Stimulated activated naive B cell treated with anti-CD40 and anti-IgM and Interleukin-4, amounts not matched to agents 10 μg/mL and 1 μg/mL and 100 μg/mL, for 72 hours (primary cell): ENCODE data around the gene CISD3.
"Not testable (repeated sequence)": the region's sequence is repeated elsewhere in the genome, so short reads cannot be mapped to it uniquely, and the experiment has no call there.

Source experiments
- ATAC-seq, 2 donors: fragments of 150-1000 bp; cut with Tn5 transposase; replicated peaks; 2 replicates each; pipeline ENCODE4 v1.10.0; 2021; ENCODE audit warnings: moderate library complexity in 1 of 2
- DNase-seq: peaks from one replicate; pipeline ENCODE4 v3.0.0; 2021
- H3K27ac Mint-ChIP-seq: one replicate; pipeline ENCODE4 v1.8.0; 2022; ENCODE audit warnings: mild to moderate bottlenecking, mixed read lengths
- H3K27me3 Mint-ChIP-seq, 2 donors: one replicate each; pipeline ENCODE4 v1.8.0; 2022; ENCODE audit warnings: mixed read lengths in 2 of 2
- H3K36me3 Mint-ChIP-seq, 2 donors: one replicate each; pipeline ENCODE4 v1.8.0; 2022; ENCODE audit warnings: mixed read lengths in 2 of 2, mild to moderate bottlenecking in 1 of 2
- H3K4me1 Mint-ChIP-seq, 2 donors: one replicate each; pipeline ENCODE4 v1.8.0; 2022; ENCODE audit warnings: mixed read lengths in 2 of 2, mild to moderate bottlenecking in 1 of 2
- H3K4me3 Mint-ChIP-seq, 2 donors: one replicate each; pipeline ENCODE4 v1.8.0; 2022; ENCODE audit warnings: mild to moderate bottlenecking in 2 of 2, mixed read lengths in 2 of 2, moderate library complexity in 1 of 2
- H3K9me3 Mint-ChIP-seq, 2 donors: one replicate each; pipeline ENCODE4 v1.8.0; 2022; ENCODE audit warnings: mixed read lengths in 2 of 2, mild to moderate bottlenecking in 1 of 2

The CISD3 gene

DNA sequence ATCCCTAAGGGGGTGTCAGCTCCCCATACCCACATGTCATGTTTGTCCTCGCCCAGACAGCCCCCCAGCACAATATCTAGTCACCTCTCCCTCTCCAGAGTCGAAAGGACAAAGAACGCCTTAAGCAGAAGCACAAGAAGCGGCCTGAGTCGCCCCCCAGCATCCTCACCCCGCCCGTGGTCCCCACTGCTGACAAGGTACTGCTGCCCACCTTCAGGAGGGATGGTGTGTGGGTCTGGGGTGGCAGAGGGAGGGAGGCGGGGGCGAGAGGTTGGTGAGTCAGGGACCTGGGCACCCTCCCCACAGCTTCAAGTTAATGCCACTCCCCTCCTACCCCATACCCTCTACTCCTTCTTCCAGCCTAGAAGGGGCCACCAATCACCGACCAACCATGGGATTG lies 17.5 kb upstream of the CISD3 start:
- ATAC-seq (no peak), DNase-seq (no peak)
- Mint-ChIP-seq H3K27ac (peak overlapping the region; percentile 60), H3K36me3 (peaks cover 53 to 77% of the 10 kb centered on the region in 2 donors), H3K9me3 (no peaks in the 10 kb centered on the region), H3K4me3 (no peak overlapping the region), H3K4me1 (peaks cover 50 to 68% of the 10 kb centered on the region in 2 donors), H3K27me3 (no peaks in the 10 kb centered on the region)

DNA sequence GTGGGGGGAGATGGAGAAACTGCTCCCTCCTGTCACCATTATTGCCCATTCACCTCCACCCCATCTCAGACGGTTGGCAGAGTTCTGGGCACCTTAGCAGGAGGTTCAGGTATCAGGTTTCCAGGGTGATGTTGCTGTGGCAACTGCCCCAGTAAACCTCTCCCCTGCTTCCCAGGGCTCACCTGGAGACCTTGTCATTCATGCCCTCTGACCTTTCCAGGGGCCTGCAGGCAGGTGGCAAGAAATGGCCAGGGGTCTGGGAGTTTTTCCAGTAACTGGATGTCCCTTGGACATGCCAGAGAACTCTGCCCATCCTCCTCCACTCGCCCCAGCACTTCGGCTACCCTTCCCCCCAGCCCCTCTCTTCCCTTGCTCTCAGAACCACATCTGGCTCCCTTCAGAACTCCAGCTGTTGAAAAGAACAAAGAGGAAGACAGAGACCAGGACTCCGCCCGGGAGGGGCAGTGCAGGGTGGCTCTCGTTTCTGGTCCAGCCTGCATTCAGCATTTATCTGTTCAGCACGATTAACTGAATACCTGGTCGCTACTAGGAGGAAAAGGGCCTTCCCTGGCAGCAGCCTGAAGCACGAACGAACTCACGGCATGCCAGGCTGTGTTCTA lies 16.6 kb upstream of the CISD3 start:
- DNase-seq: no peak
- peaks cover 60 to 83% of the 10 kb centered on the region in 2 donors for H3K36me3 Mint-ChIP-seq
- H3K4me1 Mint-ChIP-seq: peaks cover 45 to 67% of the 10 kb centered on the region in 2 donors
- peak overlapping the region; percentile 65 for H3K27ac Mint-ChIP-seq
- no peak overlapping the region for H3K4me3 Mint-ChIP-seq
- ATAC-seq: no peak
- H3K9me3 Mint-ChIP-seq: no peaks in the 10 kb centered on the region
- no peaks in the 10 kb centered on the region for H3K27me3 Mint-ChIP-seq

DNA sequence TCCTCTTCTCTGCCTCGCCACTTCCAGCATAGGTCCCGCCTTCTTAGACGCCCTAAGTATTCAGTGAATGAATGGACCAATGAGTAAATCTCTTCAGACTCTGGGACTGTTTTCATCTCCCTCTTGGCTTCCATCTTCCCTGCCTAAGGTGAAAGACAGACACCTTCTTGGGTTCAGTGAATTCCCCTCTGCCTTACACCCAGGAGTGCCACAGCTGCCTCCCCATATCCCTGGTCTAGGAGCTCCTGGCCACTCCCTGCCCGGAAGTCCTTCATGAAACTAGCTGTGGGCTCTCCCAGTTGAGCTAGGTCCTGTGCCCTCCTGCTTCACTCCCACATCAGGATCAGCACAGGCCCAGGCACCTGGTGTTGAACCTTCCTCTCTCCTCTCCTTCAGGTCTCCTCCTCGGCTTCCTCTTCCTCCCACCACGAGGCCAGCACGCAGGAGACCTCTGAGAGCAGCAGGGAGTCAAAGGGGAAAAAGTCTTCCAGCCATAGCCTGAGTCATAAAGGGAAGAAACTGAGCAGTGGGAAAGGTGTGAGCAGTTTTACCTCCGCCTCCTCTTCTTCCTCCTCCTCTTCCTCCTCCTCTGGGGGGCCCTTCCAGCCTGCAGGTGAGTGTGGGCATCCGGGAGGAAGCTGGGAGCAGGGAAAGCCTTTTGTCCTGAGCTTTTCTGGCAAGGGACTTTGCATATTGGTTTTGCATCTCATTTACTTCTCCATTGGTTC lies 14.8 kb upstream of the CISD3 start:
- peaks cover 58 to 83% of the 10 kb centered on the region in 2 donors for H3K36me3 Mint-ChIP-seq
- DNase-seq (no peak), ATAC-seq (peak in 1 of 2 donors; percentile 7)
- H3K9me3 Mint-ChIP-seq: no peaks in the 10 kb centered on the region
- no peaks in the 10 kb centered on the region for H3K27me3 Mint-ChIP-seq
- H3K4me1 Mint-ChIP-seq: peaks cover 36 to 55% of the 10 kb centered on the region in 2 donors
- H3K4me3 Mint-ChIP-seq: peak overlapping the region; percentile 10 to 49
- peak overlapping the region; percentile 95 for H3K27ac Mint-ChIP-seq

DNA sequence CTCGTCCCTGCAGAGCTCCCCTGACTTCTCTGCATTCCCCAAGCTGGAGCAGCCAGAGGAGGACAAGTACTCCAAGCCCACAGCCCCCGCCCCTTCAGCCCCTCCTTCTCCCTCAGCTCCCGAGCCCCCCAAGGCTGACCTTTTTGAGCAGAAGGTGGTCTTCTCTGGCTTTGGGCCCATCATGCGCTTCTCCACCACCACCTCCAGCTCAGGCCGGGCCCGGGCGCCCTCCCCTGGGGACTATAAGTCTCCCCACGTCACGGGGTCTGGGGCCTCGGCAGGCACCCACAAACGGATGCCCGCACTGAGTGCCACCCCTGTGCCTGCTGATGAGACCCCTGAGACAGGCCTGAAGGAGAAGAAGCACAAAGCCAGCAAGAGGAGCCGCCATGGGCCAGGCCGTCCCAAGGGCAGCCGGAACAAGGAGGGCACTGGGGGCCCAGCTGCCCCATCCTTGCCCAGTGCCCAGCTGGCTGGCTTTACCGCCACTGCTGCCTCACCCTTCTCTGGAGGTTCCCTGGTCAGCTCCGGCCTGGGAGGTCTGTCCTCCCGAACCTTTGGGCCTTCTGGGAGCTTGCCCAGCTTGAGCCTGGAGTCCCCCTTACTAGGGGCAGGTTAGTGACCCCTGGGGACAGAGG lies 13.7 kb upstream of the CISD3 start:
- peak overlapping the region; percentile 69 for H3K27ac Mint-ChIP-seq

DNA sequence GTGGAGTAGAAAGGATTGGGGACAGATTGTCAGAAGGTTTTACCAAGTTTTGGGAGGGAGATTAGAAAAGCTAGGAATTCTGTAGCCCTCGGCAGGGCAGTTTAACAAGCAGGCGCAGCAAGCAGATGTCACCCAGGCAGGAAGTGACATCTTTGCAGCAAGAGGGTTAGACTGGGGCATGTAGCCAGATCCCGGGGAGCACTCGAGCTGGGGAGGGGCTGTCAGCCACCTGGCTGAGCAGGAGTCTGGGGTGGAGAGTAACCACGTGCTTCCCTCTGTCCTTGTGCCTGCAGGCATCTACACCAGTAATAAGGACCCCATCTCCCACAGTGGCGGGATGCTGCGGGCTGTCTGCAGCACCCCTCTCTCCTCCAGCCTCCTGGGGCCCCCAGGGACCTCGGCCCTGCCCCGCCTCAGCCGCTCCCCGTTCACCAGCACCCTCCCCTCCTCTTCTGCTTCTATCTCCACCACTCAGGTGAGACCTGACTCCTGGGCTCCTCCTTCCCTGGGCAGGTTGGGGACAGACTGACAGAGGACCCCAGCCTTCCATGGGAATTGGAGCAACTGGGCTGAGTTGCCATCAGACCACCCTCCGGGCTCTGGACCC lies 12.9 kb upstream of the CISD3 start:
- DNase-seq: no peak
- no peak for ATAC-seq
- peak overlapping the region; percentile 69 for H3K27ac Mint-ChIP-seq
- H3K9me3 Mint-ChIP-seq: no peaks in the 10 kb centered on the region
- no peak overlapping the region for H3K4me3 Mint-ChIP-seq
- H3K27me3 Mint-ChIP-seq: no peaks in the 10 kb centered on the region
- peaks cover 23 to 47% of the 10 kb centered on the region in 2 donors for H3K4me1 Mint-ChIP-seq
- peaks cover 56 to 71% of the 10 kb centered on the region in 2 donors for H3K36me3 Mint-ChIP-seq

More for the DNA sequence above, 13.7 kb upstream of the CISD3 start:
- Mint-ChIP-seq H3K4me1 (peaks cover 25 to 50% of the 10 kb centered on the region in 2 donors), H3K9me3 (no peaks in the 10 kb centered on the region), H3K27me3 (no peaks in the 10 kb centered on the region), H3K36me3 (peaks cover 55 to 76% of the 10 kb centered on the region in 2 donors), H3K4me3 (no peak overlapping the region)
- ATAC-seq (no peak), DNase-seq (no peak)

DNA sequence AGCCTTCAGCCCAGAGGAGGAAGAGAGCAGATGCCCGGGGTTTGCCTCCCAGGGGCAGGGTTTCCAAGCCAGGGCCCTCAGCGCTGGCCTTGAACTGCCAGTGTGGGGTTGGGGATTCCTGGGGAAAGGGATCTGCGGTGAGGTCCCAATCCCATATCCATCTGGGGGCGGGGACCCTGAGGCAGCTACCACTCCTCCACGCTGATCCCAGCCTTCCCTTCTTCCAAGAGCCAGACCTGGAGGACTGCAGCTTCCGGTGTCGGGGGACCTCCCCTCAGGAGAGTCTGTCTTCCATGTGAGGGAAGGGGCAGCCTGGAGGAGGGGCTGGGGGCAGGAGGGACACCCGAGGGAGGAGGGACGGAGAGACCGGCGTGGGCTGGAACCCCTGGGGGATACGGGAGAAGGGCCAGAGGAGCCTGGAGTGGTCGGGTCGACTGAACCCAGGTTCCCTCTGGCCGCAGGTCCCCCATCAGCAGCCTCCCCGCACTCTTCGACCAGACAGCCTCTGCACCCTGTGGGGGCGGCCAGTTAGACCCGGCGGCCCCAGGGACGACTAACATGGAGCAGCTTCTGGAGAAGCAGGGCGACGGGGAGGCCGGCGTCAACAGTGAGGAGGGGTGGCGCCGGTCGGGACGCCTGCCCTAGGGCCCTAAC lies 10.7 kb upstream of the CISD3 start:
- Mint-ChIP-seq H3K27ac (peak overlapping the region; percentile 34), H3K36me3 (peaks cover 60 to 66% of the 10 kb centered on the region in 2 donors), H3K9me3 (no peaks in the 10 kb centered on the region)

DNA sequence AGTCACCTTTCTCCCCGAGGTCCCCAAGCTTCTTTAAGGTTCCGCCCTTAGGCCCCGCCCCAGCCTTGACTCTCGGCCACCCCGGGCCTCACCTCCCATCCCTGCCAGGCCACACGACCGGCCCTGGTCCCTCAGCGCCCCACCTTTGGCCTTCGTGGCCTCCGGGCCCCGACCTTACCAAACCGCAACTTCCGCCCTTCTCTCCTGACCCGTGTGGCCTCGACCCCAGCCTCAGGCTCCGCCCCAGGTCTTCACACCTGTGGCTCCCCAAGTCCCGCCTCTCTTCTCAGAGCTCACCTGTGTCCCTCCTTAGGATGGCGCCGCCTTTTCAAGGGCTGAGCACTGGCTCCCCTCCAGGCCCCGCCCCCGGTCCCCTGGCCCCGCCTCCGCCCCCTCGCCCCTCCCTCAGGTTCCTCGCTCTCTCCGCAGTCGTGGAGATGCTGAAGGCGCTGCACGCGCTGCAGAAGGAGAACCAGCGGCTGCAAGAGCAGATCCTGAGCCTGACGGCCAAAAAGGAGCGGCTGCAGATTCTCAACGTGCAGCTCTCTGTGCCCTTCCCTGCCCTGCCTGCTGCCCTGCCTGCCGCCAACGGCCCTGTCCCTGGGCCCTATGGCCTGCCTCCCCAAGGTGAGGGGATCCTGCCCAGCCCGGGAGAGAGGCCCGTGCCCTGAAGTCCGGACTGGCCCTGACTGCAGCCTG lies 10.0 kb upstream of the CISD3 start:
- no peaks in the 10 kb centered on the region for H3K27me3 Mint-ChIP-seq
- ATAC-seq (no peak), DNase-seq (no peak)
- no peak overlapping the region for H3K4me3 Mint-ChIP-seq
- peaks cover 18 to 51% of the 10 kb centered on the region in 2 donors for H3K4me1 Mint-ChIP-seq
- no peak overlapping the region for H3K27ac Mint-ChIP-seq
- H3K9me3 Mint-ChIP-seq: no peaks in the 10 kb centered on the region
- H3K36me3 Mint-ChIP-seq: peaks cover 59 to 64% of the 10 kb centered on the region in 2 donors

More for the DNA sequence above, 10.7 kb upstream of the CISD3 start:
- H3K4me3 Mint-ChIP-seq: no peak overlapping the region
- DNase-seq (no peak), ATAC-seq (no peak)
- H3K4me1 Mint-ChIP-seq: peaks cover 21 to 54% of the 10 kb centered on the region in 2 donors
- no peaks in the 10 kb centered on the region for H3K27me3 Mint-ChIP-seq

DNA sequence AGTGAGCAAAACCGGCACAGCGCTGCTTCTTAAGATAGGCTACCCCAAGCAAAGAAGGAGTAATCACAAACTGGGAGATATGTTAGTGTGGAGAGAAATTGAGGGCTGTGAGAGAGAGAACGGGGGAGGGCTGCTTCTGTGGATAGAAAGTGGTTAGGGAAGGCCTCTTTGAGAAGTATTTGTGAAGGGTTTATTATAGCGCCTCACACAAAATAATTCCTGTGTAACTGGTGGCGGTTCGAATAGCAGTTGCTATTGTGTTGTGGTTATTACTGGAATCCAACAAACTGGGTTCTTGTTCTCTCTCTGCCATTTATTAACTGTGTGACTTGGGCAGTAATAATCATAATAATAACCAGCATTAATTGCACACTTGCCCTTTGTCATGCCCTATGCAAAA lies 9.2 kb upstream of the CISD3 start:
- no peaks in the 10 kb centered on the region for H3K9me3 Mint-ChIP-seq
- no peaks in the 10 kb centered on the region for H3K27me3 Mint-ChIP-seq
- DNase-seq: no peak
- peaks cover 14 to 51% of the 10 kb centered on the region in 2 donors for H3K4me1 Mint-ChIP-seq
- H3K36me3 Mint-ChIP-seq: peaks cover 57 to 62% of the 10 kb centered on the region in 2 donors
- no peak for ATAC-seq
- H3K27ac Mint-ChIP-seq: peak overlapping the region; percentile 27
- no peak overlapping the region for H3K4me3 Mint-ChIP-seq

DNA sequence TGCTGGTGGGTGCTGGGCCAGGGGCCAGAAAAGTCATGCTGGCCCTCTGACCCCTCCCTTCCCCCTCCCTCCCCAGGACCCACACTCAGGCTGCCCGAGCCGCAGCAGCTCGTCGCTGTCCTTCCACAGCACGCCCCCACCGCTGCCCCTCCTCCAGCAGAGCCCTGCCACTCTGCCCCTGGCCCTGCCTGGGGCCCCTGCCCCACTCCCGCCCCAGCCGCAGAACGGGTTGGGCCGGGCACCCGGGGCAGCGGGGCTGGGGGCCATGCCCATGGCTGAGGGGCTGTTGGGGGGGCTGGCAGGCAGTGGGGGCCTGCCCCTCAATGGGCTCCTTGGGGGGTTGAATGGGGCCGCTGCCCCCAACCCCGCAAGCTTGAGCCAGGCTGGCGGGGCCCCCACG lies 8.3 kb upstream of the CISD3 start:
- DNase-seq (no peak), ATAC-seq (no peak)
- Mint-ChIP-seq H3K4me3 (no peak overlapping the region), H3K27ac (no peak overlapping the region), H3K27me3 (no peaks in the 10 kb centered on the region), H3K4me1 (peaks cover 16 to 57% of the 10 kb centered on the region in 2 donors), H3K9me3 (no peaks in the 10 kb centered on the region), H3K36me3 (peaks cover 56% of the 10 kb centered on the region in 2 donors)

DNA sequence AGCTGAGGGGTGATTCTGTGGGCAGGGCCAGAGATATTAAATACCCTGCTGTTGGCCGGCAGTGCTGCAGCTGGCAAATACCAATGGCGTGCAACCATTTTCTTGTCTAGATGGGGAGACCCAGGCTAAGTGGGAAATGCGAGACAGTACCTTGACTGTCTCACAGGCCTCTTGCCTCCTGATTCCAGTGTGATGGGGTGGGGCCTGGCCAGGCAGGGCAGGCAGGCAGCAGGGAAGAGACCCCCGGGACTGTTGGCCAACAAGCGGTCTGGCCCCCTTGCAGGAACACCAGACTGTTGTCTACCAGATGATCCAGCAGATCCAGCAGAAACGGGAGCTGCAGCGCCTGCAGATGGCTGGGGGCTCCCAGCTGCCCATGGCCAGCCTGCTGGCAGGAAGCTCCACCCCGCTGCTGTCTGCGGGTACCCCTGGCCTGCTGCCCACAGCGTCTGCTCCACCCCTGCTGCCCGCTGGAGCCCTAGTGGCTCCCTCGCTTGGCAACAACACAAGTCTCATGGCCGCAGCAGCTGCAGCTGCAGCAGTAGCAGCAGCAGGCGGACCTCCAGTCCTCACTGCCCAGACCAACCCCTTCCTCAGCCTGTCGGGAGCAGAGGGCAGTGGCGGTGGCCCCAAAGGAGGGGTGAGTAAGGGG lies 5.7 kb upstream of the CISD3 start:
- Mint-ChIP-seq H3K4me1 (peaks cover 33 to 72% of the 10 kb centered on the region in 2 donors), H3K27ac (no peak overlapping the region), H3K4me3 (no peak overlapping the region), H3K9me3 (peaks cover 2 to 7% of the 10 kb centered on the region in 2 donors), H3K27me3 (no peaks in the 10 kb centered on the region), H3K36me3 (peaks cover 43 to 47% of the 10 kb centered on the region in 2 donors)
- ATAC-seq: no peak
- no peak for DNase-seq

DNA sequence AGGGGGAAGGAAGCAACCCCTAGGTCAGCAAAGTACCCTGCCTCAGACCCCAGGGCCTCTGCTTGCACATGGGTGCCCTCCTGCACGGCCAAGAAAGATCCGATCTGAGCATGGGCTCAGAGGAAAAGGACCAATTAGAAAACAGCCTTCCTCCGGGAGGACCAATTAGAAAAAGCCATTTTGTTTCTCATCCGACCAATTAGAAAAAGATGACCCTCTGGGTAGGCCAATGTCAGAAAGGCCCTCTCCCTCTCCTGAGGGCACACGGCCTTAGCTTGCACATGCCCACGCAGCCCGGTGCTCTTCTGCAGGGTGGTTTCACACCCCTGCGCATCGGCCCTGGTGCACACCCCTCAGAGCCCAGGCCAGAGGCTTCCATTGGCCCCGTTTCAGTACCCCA lies 5.1 kb upstream of the CISD3 start:
- no peaks in the 10 kb centered on the region for H3K27me3 Mint-ChIP-seq
- ATAC-seq (no peak), DNase-seq (no peak)
- H3K27ac Mint-ChIP-seq: no peak overlapping the region
- peak overlapping the region in 1 of 2 donors; percentile 19 for H3K4me3 Mint-ChIP-seq
- H3K36me3 Mint-ChIP-seq: peaks cover 40 to 43% of the 10 kb centered on the region in 2 donors
- peaks cover 32 to 71% of the 10 kb centered on the region in 2 donors for H3K4me1 Mint-ChIP-seq
- H3K9me3 Mint-ChIP-seq: peaks cover 2 to 7% of the 10 kb centered on the region in 2 donors

DNA sequence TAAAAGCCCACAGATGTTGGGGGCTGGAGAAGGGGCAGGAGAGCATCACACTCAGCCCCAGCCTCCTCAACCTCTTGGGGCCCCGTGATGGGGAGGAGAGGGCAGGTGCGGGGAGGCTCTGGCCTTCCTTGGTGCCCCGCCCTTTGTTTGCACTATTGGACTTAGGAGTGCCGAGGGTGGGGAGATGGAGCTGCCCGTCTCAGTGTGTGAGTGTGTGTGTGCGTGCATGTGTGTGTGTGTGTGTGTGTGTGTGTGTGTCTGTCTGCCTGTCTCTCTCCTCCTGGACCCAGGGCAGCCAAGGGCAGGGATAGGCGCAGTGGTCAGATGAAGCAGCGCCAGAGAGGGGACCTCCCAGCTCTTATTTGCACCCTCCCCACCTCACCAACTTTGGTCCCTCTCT lies 4.0 kb upstream of the CISD3 start:
- H3K4me1 Mint-ChIP-seq: peaks cover 36 to 68% of the 10 kb centered on the region in 2 donors
- not testable (repeated sequence) for H3K4me3 Mint-ChIP-seq, H3K27ac Mint-ChIP-seq, DNase-seq, H3K9me3 Mint-ChIP-seq, H3K27me3 Mint-ChIP-seq, ATAC-seq
- peaks cover 38% of the 10 kb centered on the region in 2 donors for H3K36me3 Mint-ChIP-seq

DNA sequence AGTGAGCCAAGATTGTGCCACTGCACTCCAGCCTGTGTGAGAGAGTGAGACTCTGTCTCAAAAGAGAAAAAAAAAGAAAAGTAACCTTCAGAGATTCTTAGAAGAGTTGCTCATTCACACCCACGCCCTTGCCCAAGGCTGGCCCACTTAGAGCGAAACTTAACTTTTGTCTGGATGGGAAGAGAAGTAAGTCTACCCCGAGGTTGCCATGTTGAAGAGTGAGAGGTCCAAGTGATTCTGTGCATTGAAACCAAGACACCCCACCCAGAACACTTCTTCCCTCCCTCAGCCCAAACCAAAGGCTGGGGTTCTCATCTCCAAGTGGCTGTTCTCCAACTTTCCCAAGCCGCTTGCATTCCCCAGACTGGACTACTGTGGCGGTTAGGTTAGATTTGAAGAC lies 2.4 kb upstream of the CISD3 start:
- Mint-ChIP-seq H3K36me3 (peaks cover 33% of the 10 kb centered on the region in 2 donors), H3K4me3 (peak overlapping the region; percentile 53 to 62), H3K9me3 (peaks cover 2 to 7% of the 10 kb centered on the region in 2 donors), H3K27me3 (no peaks in the 10 kb centered on the region), H3K4me1 (peaks cover 41 to 75% of the 10 kb centered on the region in 2 donors), H3K27ac (peak overlapping the region; percentile 86)
- DNase-seq (no peak), ATAC-seq (no peak)
